ENCODE data around the gene ZNF839.

DNA sequence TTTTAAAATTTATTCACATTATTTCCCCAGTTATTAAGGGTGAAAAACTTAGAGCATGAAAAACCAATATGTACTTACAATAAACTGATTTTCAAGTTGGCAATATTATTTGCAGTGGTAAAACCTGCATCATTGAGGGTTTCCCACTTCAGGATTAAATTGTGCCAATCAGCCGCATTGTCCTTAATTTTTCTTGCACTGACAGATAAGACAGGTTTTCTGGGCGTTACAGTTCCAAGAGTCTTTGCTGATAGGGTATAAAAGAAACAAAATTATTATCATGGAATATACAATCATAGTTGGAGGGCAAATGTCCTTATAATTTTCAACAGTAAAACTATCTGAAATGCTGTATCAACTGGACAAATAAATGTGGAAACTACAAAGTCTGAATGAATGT is 39.8 kb downstream of the ZNF839 start:
- TF ChIP-seq, protein P1, sequence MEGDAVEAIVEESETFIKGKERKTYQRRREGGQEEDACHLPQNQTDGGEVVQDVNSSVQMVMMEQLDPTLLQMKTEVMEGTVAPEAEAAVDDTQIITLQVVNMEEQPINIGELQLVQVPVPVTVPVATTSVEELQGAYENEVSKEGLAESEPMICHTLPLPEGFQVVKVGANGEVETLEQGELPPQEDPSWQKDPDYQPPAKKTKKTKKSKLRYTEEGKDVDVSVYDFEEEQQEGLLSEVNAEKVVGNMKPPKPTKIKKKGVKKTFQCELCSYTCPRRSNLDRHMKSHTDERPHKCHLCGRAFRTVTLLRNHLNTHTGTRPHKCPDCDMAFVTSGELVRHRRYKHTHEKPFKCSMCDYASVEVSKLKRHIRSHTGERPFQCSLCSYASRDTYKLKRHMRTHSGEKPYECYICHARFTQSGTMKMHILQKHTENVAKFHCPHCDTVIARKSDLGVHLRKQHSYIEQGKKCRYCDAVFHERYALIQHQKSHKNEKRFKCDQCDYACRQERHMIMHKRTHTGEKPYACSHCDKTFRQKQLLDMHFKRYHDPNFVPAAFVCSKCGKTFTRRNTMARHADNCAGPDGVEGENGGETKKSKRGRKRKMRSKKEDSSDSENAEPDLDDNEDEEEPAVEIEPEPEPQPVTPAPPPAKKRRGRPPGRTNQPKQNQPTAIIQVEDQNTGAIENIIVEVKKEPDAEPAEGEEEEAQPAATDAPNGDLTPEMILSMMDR (IDR thresholded peaks at IDR 0.05; ENCODE audit: poor library complexity), result no peak
- TF ChIP-seq EZH2 (IDR thresholded peaks at IDR 0.05; ENCODE audit: borderline replicate concordance), result no peak
- no peak for TF ChIP-seq EZH2phosphoT487 (IDR thresholded peaks at IDR 0.05; ENCODE audit: low read depth, severe bottlenecking, unreplicated experiment)
